Peyer's patch (tissue), 4 donors: ENCODE data around the gene CASZ1.

Experiments used
- POLR2A ChIP-seq, 2 donors: fragments of 450-650 bp; IDR thresholded peaks; one replicate each; pipeline ENCODE4 v1.5.1; 2017; ENCODE audit warnings: antibody characterized with exemption in 2 of 2, mild to moderate bottlenecking in 2 of 2, moderate library complexity in 2 of 2
- TF ChIP-seq, protein P1 (sequence below), 6 experiments: fragments of 450-650 bp in 4 of 6; fragments of 200-600 bp in 2 of 6; sonication (generic) in 1 of 6; IDR thresholded peaks; one replicate each; pipeline ENCODE4 v1.5.1; 2017 to 2019; ENCODE audit warnings: antibody characterized with exemption in 6 of 6, mild to moderate bottlenecking in 3 of 6, moderate library complexity in 1 of 6

GRCh38 chr1:10784998-10785727 is 11.3 kb downstream of the CASZ1 start:
- TF ChIP-seq, protein P1, sequence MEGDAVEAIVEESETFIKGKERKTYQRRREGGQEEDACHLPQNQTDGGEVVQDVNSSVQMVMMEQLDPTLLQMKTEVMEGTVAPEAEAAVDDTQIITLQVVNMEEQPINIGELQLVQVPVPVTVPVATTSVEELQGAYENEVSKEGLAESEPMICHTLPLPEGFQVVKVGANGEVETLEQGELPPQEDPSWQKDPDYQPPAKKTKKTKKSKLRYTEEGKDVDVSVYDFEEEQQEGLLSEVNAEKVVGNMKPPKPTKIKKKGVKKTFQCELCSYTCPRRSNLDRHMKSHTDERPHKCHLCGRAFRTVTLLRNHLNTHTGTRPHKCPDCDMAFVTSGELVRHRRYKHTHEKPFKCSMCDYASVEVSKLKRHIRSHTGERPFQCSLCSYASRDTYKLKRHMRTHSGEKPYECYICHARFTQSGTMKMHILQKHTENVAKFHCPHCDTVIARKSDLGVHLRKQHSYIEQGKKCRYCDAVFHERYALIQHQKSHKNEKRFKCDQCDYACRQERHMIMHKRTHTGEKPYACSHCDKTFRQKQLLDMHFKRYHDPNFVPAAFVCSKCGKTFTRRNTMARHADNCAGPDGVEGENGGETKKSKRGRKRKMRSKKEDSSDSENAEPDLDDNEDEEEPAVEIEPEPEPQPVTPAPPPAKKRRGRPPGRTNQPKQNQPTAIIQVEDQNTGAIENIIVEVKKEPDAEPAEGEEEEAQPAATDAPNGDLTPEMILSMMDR (IDR thresholded peaks at IDR 0.05), result no peak
- no peak for TF ChIP-seq POLR2A (IDR thresholded peaks at IDR 0.05)
